ENCODE measurements around the gene ELK3. TPM values are rescaled to one million over a fixed set of nuclear protein-coding genes. Genes with fewer than 3 reads are reported as not detected.

Gene ELK3
- total and polyA plus RNA-seq, 2 of the 8 experiments (the other 6 are each of a cell fraction or from before 2014, with no cell fraction given) = 3.5 to 14.3 TPM

GRCh38 chr12:96300064-96300463 lies 105.9 kb downstream of the ELK3 start:
- FAIRE-seq (no peak), DNase-seq (ENCODE audit: low read depth in 1 of 2, low spot score in 2 of 2) (no peak)
- Histone ChIP-seq H2BK20ac (ENCODE audit: low read length) (no peak overlapping the region), H3K23ac (ENCODE audit: insufficient read length) (no peak overlapping the region), H4K8ac (ENCODE audit: extremely low read depth, insufficient read depth, low read length) (no peak overlapping the region), H2AK5ac (ENCODE audit: low read depth, low read length) (no peak overlapping the region), H2BK120ac (replicated peaks; ENCODE audit: low read depth, low read length) (no peak overlapping the region), H2AFZ (ENCODE audit: low read length) (no peak overlapping the region), H3K4me1 (replicated peaks in 1 of 4; ENCODE audit: control insufficient read depth in 3 of 4, insufficient read depth in 4 of 4, low read length in 3 of 4) (no peaks in the 10 kb centered on the region; a peak in 2 of 7 replicates), H4K91ac (replicated peaks; ENCODE audit: insufficient read length, low read length) (no peak overlapping the region), H3K9me3 (ENCODE audit: insufficient read depth in 2 of 2, low read depth in 1 of 2, low read length in 1 of 2) (no peaks in the 10 kb centered on the region), H3K79me1 (ENCODE audit: low read depth, low read length) (no peaks in the 10 kb centered on the region), H3K36me3 (ENCODE audit: control insufficient read depth in 2 of 4, insufficient read depth in 4 of 4, low read length in 3 of 4) (peaks cover 0 to 10% (median 0%) of the 10 kb centered on the region in 4 experiments; a peak in 1 of 8 replicates), H3K9ac (replicated peaks in 1 of 4; ENCODE audit: extremely low read depth in 1 of 4, low read depth in 3 of 4, low read length in 3 of 4) (no peak overlapping the region), H3K27me3 (replicated peaks in 1 of 4; ENCODE audit: control insufficient read depth in 3 of 4, extremely low read depth in 1 of 4, insufficient read depth in 3 of 4, low read length in 3 of 4) (no peaks in the 10 kb centered on the region), H3K4me2 (ENCODE audit: insufficient read depth in 1 of 2, low read depth in 2 of 2, low read length in 2 of 2) (no peak overlapping the region), H2BK12ac (ENCODE audit: low read depth, low read length) (no peak overlapping the region), H3K14ac (ENCODE audit: insufficient read length) (no peak overlapping the region), H2BK5ac (ENCODE audit: low read depth, low read length) (no peak overlapping the region), H4K5ac (ENCODE audit: insufficient read length, low read depth, low read length) (no peak overlapping the region), H3K56ac (replicated peaks; ENCODE audit: insufficient read length, low read depth, low read length) (no peak overlapping the region), H4K20me1 (replicated peaks in 1 of 2; ENCODE audit: control insufficient read depth in 1 of 2, insufficient read depth in 2 of 2, low read length in 2 of 2) (no peaks in the 10 kb centered on the region), H3K4ac (replicated peaks; ENCODE audit: insufficient read length, low read depth, low read length) (no peak overlapping the region), H3K18ac (ENCODE audit: extremely low read depth, low read length) (no peak overlapping the region), H3K4me3 (ENCODE audit: extremely low read depth in 1 of 4, insufficient read depth in 2 of 4, low read depth in 3 of 4, low read length in 4 of 4) (no peak overlapping the region), H3K27ac (ENCODE audit: low read depth, low read length) (no peak overlapping the region), H3K23me2 (ENCODE audit: low read depth, low read length) (no peaks in the 10 kb centered on the region), H3K79me2 (ENCODE audit: control insufficient read depth in 1 of 2, insufficient read depth in 2 of 2, low read length in 2 of 2) (no peaks in the 10 kb centered on the region), H2BK15ac (ENCODE audit: low read length) (no peak overlapping the region)
- TF ChIP-seq GABPA (IDR thresholded peaks at IDR 0.05; ENCODE audit: borderline replicate concordance, insufficient read depth, low read length) = no peak
- no peak for TF ChIP-seq CBX8 (IDR thresholded peaks at IDR 0.05; ENCODE audit: borderline replicate concordance, low read depth, low read length)
- no peak for TF ChIP-seq MAFK (IDR thresholded peaks at IDR 0.05; ENCODE audit: low read depth, low read length)
- TF ChIP-seq, protein P1, sequence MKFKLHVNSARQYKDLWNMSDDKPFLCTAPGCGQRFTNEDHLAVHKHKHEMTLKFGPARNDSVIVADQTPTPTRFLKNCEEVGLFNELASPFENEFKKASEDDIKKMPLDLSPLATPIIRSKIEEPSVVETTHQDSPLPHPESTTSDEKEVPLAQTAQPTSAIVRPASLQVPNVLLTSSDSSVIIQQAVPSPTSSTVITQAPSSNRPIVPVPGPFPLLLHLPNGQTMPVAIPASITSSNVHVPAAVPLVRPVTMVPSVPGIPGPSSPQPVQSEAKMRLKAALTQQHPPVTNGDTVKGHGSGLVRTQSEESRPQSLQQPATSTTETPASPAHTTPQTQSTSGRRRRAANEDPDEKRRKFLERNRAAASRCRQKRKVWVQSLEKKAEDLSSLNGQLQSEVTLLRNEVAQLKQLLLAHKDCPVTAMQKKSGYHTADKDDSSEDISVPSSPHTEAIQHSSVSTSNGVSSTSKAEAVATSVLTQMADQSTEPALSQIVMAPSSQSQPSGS (IDR thresholded peaks at IDR 0.05; ENCODE audit: low read length) = no peak
- TF ChIP-seq KDM5A (IDR thresholded peaks at IDR 0.05; ENCODE audit: low read length) = no peak
- TF ChIP-seq, protein P2, sequence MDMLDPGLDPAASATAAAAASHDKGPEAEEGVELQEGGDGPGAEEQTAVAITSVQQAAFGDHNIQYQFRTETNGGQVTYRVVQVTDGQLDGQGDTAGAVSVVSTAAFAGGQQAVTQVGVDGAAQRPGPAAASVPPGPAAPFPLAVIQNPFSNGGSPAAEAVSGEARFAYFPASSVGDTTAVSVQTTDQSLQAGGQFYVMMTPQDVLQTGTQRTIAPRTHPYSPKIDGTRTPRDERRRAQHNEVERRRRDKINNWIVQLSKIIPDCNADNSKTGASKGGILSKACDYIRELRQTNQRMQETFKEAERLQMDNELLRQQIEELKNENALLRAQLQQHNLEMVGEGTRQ (IDR thresholded peaks at IDR 0.05; ENCODE audit: low read length) = no peak
- whole genome bisulfite sequencing, 2 experiments (ENCODE audit: extremely low coverage in 1 of 2, insufficient coverage in 1 of 2, insufficient read length in 1 of 2, insufficient replicate concordance in 2 of 2, low coverage in 1 of 2, low lambda C conversion rate in 2 of 2, missing lambda C conversion rate in 1 of 2) = 79% methylated on average over 3 of the region's 5 CpGs; no CpG with 5 or more reads in 1 of the 2 experiments
- ChIA-PET POLR2A (ENCODE audit: partially characterized antibody) (no interaction called here), CTCF (ENCODE audit: partially characterized antibody) (no interaction called here)
